ENCODE results near the gene UPF2.
A peak's percentile ranks its signal among the peaks of the same experiment; 100 is the strongest.
"Not testable (repeated sequence)": the region's sequence is repeated elsewhere in the genome, so short reads cannot be mapped to it uniquely, and the experiment has no call there.

Gene UPF2, protein sequence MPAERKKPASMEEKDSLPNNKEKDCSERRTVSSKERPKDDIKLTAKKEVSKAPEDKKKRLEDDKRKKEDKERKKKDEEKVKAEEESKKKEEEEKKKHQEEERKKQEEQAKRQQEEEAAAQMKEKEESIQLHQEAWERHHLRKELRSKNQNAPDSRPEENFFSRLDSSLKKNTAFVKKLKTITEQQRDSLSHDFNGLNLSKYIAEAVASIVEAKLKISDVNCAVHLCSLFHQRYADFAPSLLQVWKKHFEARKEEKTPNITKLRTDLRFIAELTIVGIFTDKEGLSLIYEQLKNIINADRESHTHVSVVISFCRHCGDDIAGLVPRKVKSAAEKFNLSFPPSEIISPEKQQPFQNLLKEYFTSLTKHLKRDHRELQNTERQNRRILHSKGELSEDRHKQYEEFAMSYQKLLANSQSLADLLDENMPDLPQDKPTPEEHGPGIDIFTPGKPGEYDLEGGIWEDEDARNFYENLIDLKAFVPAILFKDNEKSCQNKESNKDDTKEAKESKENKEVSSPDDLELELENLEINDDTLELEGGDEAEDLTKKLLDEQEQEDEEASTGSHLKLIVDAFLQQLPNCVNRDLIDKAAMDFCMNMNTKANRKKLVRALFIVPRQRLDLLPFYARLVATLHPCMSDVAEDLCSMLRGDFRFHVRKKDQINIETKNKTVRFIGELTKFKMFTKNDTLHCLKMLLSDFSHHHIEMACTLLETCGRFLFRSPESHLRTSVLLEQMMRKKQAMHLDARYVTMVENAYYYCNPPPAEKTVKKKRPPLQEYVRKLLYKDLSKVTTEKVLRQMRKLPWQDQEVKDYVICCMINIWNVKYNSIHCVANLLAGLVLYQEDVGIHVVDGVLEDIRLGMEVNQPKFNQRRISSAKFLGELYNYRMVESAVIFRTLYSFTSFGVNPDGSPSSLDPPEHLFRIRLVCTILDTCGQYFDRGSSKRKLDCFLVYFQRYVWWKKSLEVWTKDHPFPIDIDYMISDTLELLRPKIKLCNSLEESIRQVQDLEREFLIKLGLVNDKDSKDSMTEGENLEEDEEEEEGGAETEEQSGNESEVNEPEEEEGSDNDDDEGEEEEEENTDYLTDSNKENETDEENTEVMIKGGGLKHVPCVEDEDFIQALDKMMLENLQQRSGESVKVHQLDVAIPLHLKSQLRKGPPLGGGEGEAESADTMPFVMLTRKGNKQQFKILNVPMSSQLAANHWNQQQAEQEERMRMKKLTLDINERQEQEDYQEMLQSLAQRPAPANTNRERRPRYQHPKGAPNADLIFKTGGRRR

DNA sequence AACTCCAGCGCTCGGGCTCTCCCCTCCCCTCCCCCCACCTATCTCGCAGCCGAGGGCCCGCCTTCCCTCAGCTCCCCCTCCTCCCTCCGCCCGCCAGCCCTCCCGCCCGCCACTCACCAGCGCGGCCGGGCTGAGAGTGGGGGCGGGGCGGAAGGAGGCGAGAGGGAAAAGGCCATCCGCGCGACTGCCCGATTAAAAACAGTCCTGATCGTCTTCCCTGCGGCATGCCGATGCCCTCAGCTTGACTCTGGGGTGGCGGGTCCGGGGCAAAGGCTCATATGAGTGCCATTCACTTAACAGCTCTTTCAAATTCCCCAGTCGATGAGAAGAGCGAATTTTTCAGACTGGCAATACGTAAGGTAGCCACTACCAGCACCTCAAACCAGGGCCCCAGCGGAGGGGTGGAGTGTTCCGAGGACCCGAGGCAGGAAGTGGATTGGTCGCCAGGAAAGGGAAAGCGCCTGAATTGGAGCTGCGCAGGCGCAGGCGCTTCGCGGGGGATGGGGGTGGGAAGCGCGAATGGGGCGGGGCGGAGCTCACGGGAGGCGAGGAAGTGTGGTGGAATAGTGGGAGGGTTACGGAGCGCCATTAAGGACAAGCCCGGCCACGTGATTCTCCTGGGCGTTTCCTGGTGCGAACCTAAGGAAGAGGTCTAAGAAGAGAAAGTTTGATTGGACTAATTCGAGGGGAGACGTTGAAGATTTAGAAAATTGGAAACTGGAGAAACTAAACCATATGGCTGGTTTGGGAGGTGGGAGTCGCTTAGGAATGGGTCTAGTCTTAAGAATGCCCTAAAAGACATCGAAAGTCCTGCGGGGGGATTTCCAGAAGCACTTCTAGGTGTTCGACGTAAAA lies at the start of gene UPF2:
TSS of gene UPF2 (minus strand) at position 13 of the 855 bp plus-strand sequence. CDS start 7,386 bp downstream, outside the sequence.
- DNase-seq = peak; percentile 93

DNA sequence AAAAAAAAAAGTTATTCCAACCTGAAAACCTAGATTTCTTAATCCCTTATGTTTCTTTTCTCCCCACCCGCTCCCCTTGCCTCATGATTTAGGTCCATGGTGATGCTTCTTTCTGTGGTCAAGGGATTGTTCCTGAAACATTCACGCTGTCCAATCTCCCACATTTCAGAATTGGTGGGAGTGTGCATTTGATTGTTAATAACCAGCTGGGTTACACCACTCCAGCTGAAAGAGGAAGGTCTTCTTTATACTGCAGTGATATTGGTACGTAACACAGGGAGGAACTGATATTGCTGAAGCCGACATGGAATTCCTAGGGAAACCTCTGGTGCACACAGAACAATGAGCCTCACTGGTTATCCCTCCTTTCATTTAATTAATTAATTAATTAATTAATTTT lies 48.8 kb upstream of the UPF2 start:
- DNase-seq = no peak

DNA sequence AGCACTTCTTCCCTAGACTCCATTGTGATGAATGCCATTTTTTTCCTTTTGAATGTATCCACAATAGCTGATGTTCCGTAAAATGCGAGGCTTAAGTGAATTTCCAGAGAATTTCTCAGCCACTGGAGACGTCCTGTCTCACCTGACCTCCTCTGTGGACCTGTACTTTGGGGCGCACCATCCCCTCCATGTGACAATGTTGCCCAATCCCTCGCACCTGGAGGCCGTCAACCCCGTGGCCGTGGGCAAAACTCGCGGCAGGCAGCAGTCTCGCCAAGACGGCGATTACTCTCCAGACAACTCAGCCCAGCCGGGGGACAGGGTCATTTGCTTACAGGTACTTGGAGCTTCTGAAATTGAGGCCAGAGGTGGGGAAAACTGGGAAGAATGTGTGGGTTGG lies 46.3 kb upstream of the UPF2 start:
- DNase-seq = no peak

DNA sequence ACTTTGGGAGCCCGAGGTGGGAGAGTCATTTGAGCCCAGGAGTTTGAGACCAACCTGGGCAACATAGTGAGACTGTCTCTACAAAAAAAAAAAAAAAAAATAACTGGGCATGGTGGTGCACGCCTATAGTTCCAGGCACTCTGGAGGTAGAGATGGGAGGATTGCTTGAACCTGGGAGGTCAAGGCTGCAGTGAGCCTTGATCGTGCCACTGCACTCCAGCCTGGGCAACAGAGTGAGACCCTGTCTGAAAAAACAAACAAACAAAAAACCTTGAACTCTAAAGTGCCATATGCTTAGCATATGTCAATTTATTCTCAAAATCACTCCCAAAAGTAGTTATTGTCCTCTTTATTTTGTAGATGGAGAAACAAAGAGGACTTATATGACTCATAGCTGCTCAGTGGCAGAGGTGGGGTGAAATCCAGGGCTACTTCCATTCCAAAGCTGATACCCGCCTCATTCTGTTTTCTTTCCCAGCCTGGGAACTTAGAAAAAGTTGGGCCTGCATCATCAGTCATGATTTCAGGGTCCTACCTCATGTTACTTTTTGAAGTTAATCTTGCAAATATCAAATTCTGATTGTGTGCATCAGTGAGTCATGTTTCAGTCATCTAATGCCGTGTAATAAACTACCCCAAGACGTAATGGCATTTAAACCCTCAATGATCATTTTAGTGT lies 39.4 kb upstream of the UPF2 start:
- no peak for DNase-seq

DNA sequence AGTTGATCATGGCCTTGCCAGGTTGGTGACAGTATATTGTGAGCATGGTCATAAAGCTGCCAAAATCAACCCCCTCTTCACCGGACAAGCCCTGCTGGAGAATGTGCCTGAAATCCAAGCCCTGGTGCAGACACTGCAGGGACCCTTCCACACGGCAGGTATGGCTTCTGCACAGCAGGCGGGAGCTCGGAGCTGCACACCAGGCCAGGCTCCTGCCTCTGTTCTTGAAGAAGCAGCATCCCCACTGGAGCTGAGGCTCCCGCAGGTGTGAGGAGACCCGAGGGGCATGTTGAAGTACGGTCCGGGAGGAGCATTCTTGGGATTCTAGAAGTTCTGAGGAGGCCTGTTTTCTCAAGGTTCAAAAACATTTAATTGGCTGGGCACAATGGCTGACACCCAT lies 38.9 kb upstream of the UPF2 start:
- DNase-seq = no peak

DNA sequence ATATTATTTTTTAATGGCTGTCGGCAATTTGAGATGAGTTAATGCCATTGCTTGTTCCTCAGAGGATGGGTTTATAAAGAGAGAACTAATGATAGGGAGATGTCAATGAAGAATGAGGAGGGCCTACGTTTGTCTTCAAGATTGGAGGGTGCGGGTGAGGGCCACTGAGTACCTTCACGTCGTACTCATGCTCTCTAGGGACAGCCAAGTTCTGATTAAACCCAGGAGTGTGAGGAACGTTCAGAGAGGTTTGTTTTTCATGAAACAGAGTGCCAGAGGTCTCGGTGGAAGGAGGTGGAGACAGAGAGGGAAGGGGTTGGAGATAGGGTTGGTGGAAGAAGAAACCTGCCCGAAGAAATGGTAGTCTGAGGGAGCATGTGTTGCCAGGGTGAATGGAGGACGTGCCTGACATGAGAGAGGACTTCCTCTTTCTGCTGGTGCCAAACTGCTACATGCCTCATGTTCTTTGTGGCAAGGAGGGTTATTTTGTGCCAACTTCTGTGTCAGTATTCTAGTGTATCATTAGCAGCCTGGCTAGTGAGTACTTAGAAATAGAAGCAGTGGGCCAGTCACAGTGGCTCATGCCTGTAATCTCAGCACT lies 35.1 kb upstream of the UPF2 start:
- DNase-seq = no peak

DNA sequence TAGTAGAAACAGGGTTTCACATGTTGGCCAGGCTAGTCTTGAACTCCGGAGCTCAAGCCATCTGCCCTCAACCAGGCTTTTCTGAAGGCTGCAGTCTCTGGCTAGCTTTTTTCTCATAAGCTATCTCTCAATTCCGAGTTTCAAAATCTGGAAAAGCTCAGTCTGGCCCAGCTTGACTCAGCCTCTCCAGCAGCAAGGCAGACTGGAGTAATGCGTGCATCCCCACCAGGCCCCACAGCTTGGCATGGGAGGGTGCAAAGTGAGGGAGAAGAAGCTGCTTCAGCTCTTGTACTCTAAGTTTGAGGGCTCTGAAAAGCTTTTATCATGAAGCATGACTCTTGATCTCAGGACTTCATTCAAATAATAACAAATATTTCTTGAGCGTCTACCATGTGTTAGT lies 30.9 kb upstream of the UPF2 start:
- no peak for DNase-seq

DNA sequence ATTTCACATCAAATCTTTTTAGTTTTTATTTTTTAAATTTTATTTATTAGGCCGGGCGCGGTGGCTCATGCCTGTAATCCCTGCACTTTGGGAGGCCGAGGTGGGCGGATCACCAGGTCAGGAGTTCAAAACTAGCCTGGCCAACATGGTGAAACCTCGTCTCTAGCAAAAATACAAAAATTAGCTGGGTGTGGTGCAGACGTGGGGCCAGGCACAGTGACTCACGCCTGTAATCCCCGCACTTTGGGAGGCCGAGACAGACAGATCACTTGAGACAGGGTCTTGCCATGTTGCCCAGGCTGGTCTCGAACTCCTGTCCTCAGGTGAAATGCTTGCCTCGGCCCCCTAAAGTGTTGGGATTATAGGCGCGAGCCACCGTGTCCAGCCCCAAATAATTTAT lies 28.8 kb upstream of the UPF2 start:
- not testable (repeated sequence) for DNase-seq

DNA sequence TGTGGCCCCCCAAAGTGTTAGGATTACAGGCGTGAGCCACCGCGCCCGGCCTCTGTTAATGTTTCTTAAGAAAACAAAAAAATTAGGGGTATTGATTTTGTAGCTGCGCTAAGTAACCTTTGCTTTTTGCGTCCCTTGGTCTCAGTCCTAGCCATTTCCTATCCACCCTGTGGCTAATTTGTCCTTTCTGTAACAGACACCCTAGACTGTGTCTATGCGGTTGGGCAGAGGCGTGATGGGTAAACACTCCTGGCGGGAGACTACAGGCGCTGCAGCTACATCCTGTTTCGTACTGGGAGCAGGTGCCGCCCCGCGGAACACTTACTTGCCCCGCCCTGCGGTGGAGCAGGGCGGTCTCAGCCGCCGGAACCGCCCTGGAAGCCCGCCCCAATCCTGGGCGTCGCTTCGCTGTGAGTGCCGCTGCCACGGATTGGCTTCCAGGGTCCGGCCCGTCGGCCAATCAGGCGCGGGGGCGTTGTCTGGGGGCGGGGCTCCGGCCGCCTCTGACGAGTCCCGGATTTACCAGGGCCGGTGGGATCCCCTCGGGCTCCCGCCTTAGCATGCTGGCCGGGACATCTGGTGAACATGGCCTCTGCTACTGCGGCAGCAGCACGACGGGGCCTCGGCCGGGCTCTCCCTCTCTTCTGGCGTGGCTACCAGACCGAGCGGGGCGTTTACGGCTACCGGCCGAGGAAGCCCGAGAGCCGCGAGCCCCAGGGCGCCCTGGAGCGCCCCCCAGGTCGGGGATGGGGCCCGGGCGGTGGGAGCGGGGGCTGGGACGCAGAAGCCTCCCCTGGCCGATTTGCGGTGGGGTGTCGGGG lies 26.1 kb upstream of the UPF2 start, which contains the start of gene DHTKD1:
TSS of gene DHTKD1 (plus strand) at position 506 of the 821 bp plus-strand sequence. CDS start at position 586, 80 bp downstream.
- peak; percentile 85 for DNase-seq

DNA sequence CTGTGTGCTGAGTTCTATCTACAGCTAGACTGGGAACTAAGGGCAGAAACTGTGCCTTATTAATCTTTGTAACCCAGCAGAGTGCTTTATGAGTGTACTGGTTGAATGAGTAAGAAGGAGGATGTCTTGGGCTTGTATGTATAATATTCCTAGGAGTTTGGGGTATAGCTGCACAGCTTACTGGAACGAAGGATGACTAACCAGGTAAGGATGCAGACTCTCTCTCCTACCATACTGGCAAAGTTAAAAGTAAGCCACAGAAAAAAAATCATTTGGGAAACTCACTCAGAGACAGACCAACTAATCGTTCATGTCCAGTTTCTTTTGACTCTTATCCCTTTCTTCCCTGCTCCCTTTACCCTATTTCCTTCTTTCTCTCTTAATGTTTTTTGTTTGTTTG lies 24.7 kb upstream of the UPF2 start:
- DNase-seq = no peak

DNA sequence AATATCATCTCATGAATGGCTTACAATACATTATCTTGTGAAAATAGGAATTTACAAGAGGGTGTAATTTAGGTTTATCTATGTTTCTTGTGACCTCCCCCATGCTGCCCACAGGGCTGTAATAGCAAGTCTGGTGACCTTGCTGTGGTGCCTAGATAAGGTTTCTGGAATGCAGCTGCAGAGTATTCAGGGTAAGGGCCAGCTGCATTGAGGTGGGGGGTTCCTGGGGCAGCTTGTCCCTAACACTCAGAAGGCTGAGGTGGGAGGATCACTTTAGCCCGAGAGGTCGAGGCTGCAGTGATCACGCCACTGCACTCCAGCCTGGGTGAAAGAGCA lies 20.8 kb upstream of the UPF2 start:
- no peak for DNase-seq

DNA sequence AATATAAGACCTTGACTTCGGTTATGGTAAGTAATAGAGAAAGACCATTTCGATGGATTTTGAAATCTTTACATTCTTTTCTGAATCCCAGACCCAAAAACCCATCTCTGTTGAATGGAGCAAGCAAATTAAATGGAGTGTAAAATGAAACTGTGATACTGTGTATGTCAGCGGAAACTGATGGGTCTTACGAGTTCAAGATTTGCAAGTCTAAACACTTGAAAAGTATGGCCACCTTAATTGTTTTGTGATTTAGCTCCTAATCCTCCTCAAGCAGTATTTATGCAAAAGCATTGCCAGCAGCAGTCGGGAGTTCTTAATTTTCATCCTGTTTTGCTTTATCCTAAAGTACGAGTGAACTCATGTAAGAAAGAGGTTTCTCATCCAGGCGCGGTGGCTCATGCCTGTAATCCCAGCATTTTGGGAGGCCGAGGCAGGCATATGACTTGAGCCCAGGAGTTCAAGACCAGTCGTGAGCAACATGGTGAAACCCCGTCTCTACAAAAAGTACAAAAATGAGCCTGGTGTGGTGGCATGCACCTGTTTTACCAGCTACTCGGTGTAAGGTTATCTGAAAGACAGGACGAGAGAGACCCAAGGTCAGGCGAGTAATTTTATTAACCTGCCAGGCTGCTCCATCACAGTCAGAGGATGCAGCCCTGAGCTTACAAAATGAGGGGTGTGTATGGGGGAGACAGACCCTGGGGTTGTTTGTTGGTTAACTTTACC lies 20.3 kb upstream of the UPF2 start:
- no peak for DNase-seq

DNA sequence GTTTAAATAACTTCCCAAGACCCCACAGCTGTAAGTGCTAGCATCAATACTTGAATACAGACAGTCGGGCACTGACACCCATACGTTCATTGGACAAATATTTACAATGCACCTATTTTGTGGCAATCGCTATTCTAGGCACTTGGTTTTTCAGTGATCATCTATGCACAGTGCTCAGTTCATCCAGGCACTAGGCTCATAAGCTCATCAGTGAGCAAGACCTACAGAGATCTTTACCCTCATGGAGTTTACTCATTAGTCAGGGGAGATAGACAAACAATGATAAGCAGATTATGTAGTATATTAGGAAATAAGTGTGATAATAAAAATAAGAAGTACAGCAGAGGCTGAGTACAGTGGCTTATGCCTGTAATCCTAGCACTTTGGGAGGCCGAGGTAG lies 18.5 kb upstream of the UPF2 start:
- DNase-seq = no peak

DNA sequence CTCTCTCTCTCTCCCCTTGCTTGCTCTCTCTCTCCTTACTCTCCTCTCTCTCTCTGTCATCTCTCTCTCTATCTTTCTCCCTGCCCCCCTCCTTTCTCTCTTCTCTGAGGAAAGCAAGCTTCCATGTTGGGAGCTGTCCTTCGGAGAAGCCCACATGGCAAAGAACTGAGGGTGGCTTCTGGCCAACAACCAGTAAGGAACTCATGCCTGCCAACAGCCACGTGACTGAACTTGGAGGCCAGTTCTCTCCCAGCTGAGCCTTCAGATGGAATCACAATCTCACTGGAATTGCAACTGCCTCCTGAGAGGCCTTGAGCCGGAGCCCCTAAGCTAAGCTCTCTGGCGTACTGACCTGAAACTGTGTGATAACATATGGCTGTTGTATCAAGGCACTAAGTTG lies 14.1 kb upstream of the UPF2 start:
- no peak for DNase-seq

DNA sequence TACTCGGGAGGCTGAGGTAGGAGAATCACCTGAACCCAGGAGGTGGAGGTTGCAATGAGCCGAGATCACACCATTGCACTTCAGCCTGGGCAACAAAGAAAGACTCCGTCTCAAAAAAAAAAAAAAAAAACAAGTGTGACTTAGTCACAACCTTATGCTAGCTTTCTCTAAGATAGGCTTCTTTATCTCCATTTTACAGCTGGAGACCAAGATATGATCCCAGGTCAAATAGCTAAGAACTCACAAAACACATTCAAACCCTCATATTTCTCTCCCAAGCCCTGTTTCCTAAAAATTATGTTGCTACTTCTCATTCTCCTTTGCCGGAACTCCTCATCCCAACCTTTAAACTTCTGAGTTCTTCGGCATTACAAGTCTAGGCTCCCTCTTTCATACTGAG lies 13.1 kb upstream of the UPF2 start:
- DNase-seq = no peak

DNA sequence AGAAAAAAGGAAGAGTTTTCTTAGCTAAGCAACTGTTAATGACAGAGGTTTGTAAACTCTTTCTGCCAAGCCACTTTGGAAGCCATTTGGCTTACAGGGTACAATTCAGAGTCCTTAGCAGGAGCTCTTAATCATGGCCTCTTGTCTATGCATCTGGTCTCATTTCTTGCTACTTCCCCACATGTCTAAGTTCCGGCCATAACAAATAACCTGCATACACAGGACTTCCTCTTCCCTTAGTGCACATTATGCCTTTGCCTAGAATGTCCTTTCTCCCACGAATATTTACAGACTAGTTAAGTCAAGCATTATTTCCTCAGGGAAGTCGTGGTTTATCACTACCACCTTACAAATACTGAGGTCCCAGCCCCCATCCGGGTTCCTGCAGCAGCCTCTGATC lies 8.6 kb upstream of the UPF2 start:
- DNase-seq = no peak

DNA sequence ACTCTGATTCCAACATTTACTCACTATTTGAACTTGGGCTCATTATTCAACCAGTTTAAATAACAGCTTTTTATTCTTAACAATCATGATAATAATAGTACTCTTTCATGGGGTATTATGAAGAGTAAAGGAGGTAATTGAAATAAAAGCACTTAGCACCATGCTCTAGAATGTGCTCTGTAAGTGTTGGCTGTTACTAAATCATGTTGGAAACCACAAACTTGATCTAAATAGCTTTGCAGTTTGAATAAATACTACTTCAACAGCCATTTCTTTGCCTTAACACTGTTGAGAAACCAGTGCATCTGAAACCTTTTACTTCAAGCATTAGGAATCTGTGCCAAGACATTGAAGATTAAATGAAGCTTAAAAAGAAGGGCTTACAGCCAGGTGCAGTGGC lies 7.9 kb upstream of the UPF2 start:
- DNase-seq = no peak

DNA sequence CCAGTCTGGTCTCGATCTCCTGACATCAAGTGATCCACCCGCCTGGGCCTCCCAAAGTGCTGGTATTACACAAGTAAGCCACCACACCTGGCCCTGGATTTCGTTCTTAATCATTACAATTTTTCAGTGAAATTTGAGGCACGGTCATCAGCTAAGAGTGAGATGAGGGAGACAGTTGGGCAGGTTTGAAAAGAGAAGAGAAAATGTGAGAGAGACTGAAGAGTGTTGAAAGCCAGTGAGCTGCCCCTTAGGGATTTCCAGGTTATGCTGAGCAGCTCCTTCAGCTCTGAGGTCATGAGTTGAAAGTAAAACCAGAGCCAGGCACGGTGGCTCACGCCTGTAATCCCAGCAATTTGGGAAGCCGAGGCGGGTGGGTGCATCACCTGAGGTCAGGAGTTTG lies 5.9 kb upstream of the UPF2 start:
- DNase-seq = no peak

DNA sequence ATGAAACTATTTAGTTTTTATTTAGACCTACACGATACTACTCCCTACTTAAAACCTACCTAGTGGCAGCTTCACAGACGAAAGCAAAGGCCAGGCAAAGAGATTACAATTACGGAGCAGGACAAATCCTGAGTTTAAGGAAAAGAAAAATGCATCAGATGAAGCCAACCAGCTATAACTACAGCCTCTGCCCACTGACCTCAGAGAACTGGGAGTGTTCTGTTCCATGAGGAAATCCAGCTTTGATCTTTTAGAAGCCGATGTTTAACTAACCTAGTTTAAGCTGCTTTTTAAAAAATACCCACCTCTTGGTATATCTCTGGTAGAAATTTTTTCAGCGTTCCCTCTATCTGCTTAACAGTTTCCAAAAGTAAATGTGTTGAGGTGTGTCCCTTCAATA lies 3.0 kb upstream of the UPF2 start:
- no peak for DNase-seq

DNA sequence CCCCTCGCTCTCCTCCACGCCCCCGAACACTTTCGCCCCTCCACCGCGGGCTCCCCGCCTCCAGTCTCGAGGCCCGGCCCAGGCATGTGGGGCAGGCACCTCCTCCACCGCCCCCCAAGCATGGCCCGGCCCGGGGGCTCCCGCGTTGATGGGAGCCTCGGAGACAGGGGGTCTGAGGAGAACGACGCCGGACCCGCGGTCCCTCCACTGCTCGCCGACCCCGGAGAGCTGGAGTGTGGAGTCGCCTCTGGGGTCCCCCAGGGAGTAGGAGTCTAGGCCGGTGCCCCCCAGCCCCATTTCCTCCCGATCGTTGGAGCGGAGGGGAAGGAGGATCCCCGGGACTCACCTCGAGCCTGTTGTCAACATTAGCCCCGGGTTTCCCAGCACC lies 206 bp downstream of the UPF2 start:
- DNase-seq = no peak

Data from NCI-H526 treated with DMSO at 0.1 percent for 48 hours (cell line).